ENCODE measurements around the gene TAF1. TPM values are rescaled to one million over a fixed set of nuclear protein-coding genes. Genes with fewer than 3 reads are reported as not detected.
"Not testable (repeated sequence)": the region's sequence is repeated elsewhere in the genome, so short reads cannot be mapped to it uniquely, and the experiment has no call there.

The TAF1 gene
- total RNA-seq, 2 donors from 2014 or later = 27.1 to 67.9 TPM

GRCh38 chrX:71396576-71396975, 30.4 kb downstream of the TAF1 start:
- DNase-seq (ENCODE audit: low spot score) = no peak
- intact Hi-C loops (cut with DNase I) = no loop called here
- TF ChIP-seq CTCF (IDR thresholded peaks at IDR 0.05) = no peak
- TF ChIP-seq POLR2A (IDR thresholded peaks at IDR 0.05) = no peak
- TF ChIP-seq POLR2AphosphoS5 (IDR thresholded peaks at IDR 0.05) = no peak
- no peaks in the 10 kb centered on the region for H3K4me1 ChIP-seq (replicated peaks)
- H3K36me3 ChIP-seq = no peaks in the 10 kb centered on the region
- no peaks in the 10 kb centered on the region for H3K27me3 ChIP-seq (replicated peaks; ENCODE audit: insufficient read depth)
- 78% methylated on average over 5 of the region's 5 CpGs for WGBS
- H3K27ac ChIP-seq = no peak overlapping the region
- H3K9me3 ChIP-seq = no peaks in the 10 kb centered on the region
- H3K4me3 ChIP-seq = no peak overlapping the region

- 91% methylated on average over 1 of the region's 1 CpG for WGBS
- H3K27me3 ChIP-seq (replicated peaks; ENCODE audit: insufficient read depth) = no peaks in the 10 kb centered on the region
- no peaks in the 10 kb centered on the region for H3K36me3 ChIP-seq
- no peaks in the 10 kb centered on the region for H3K4me1 ChIP-seq (replicated peaks)
- H3K4me3 ChIP-seq = no peak overlapping the region
- intact Hi-C loops (cut with DNase I) = no loop called here
- H3K9me3 ChIP-seq = no peaks in the 10 kb centered on the region
- no peak overlapping the region for H3K27ac ChIP-seq
- TF ChIP-seq CTCF (IDR thresholded peaks at IDR 0.05) (no peak), POLR2AphosphoS5 (IDR thresholded peaks at IDR 0.05) (no peak)
- no peak for DNase-seq (ENCODE audit: low spot score)
These were observed 34.6 kb downstream of the TAF1 start for GRCh38 chrX:71400710-71401109.

GRCh38 chrX:71416260-71416659, 50.1 kb downstream of the TAF1 start:
- H3K9me3 ChIP-seq; H3K27ac ChIP-seq; intact Hi-C loops (cut with DNase I); H3K36me3 ChIP-seq; DNase-seq (ENCODE audit: low spot score); H3K4me3 ChIP-seq; H3K27me3 ChIP-seq (replicated peaks; ENCODE audit: insufficient read depth); H3K4me1 ChIP-seq (replicated peaks): not testable (repeated sequence)
- 33% methylated on average over 1 of the region's 5 CpGs for WGBS

GRCh38 chrX:71420686-71421085, 54.5 kb downstream of the TAF1 start:
- H3K4me1 ChIP-seq (replicated peaks) = no peaks in the 10 kb centered on the region
- H3K4me3 ChIP-seq = no peak overlapping the region
- 93% methylated on average over 18 of the region's 20 CpGs for WGBS
- H3K27ac ChIP-seq = no peak overlapping the region
- TF ChIP-seq POLR2AphosphoS5 (IDR thresholded peaks at IDR 0.05) (no peak), POLR2A (IDR thresholded peaks at IDR 0.05) (no peak), CTCF (IDR thresholded peaks at IDR 0.05) (no peak)
- H3K27me3 ChIP-seq (replicated peaks; ENCODE audit: insufficient read depth) = no peaks in the 10 kb centered on the region
- H3K36me3 ChIP-seq = no peaks in the 10 kb centered on the region
- intact Hi-C loops (cut with DNase I) = no loop called here
- H3K9me3 ChIP-seq = no peaks in the 10 kb centered on the region
- DNase-seq (ENCODE audit: low spot score) = no peak

- 96% methylated on average over 1 of the region's 1 CpG for WGBS
These were observed 66.6 kb downstream of the TAF1 start for GRCh38 chrX:71432733-71433132.

More at GRCh38 chrX:71432733-71433132, 66.6 kb downstream of the TAF1 start:
- intact Hi-C loops (cut with DNase I) = no loop called here
- TF ChIP-seq CTCF (IDR thresholded peaks at IDR 0.05) (no peak), POLR2AphosphoS5 (IDR thresholded peaks at IDR 0.05) (no peak), POLR2A (IDR thresholded peaks at IDR 0.05) (no peak)
- H3K9me3 ChIP-seq = no peaks in the 10 kb centered on the region
- no peak overlapping the region for H3K4me3 ChIP-seq
- no peaks in the 10 kb centered on the region for H3K36me3 ChIP-seq
- H3K27ac ChIP-seq = no peak overlapping the region
- no peaks in the 10 kb centered on the region for H3K4me1 ChIP-seq (replicated peaks)
- no peaks in the 10 kb centered on the region for H3K27me3 ChIP-seq (replicated peaks; ENCODE audit: insufficient read depth)
- DNase-seq (ENCODE audit: low spot score) = no peak

Data from prostate gland (tissue), 2 donors.